ENCODE data around the gene CDK11B. TPM values are rescaled to one million over a fixed set of nuclear protein-coding genes. Genes with fewer than 3 reads are reported as not detected.
A peak's percentile ranks its signal among the peaks of the same experiment; 100 is the strongest.

CDK11B gene
- total and polyA plus RNA-seq, 2 of the 8 experiments (the other 6 are each of a cell fraction or from before 2014, with no cell fraction given) = 11.1 to 31.9 TPM

GRCh38 chr1:1623181-1623630 lies 35.6 kb downstream of the CDK11B start:
- Histone ChIP-seq H3K79me1 (ENCODE audit: low read depth, low read length) (no peaks in the 10 kb centered on the region; the same call in none of the 2 replicates), H2BK15ac (ENCODE audit: low read length) (no peak overlapping the region), H3K36me3 (ENCODE audit: control insufficient read depth in 2 of 4, insufficient read depth in 4 of 4, low read length in 3 of 4) (no peaks in the 10 kb centered on the region), H4K91ac (replicated peaks; ENCODE audit: insufficient read length, low read length) (no peak overlapping the region), H2AK5ac (ENCODE audit: low read depth, low read length) (no peak overlapping the region), H3K27me3 (replicated peaks in 1 of 4; ENCODE audit: control insufficient read depth in 3 of 4, extremely low read depth in 1 of 4, insufficient read depth in 3 of 4, low read length in 3 of 4) (no peaks in the 10 kb centered on the region), H3K4ac (replicated peaks; ENCODE audit: insufficient read length, low read depth, low read length) (no peak overlapping the region), H2AFZ (ENCODE audit: low read length) (no peak overlapping the region), H4K8ac (ENCODE audit: extremely low read depth, insufficient read depth, low read length) (peak overlapping the region; percentile 79; the same call in 1 of the 2 replicates), H3K79me2 (ENCODE audit: control insufficient read depth in 1 of 2, insufficient read depth in 2 of 2, low read length in 2 of 2) (no peaks in the 10 kb centered on the region), H3K18ac (ENCODE audit: extremely low read depth, low read length) (no peak overlapping the region), H3K4me3 (ENCODE audit: extremely low read depth in 1 of 4, insufficient read depth in 2 of 4, low read depth in 3 of 4, low read length in 4 of 4) (no peak overlapping the region), H4K5ac (ENCODE audit: insufficient read length, low read depth, low read length) (no peak overlapping the region), H3K4me1 (replicated peaks in 1 of 4; ENCODE audit: control insufficient read depth in 3 of 4, insufficient read depth in 4 of 4, low read length in 3 of 4) (peaks cover 0 to under 1% (median 0%) of the 10 kb centered on the region in 4 experiments; a peak in 2 of 7 replicates), H3K14ac (ENCODE audit: insufficient read length) (no peak overlapping the region), H3K56ac (replicated peaks; ENCODE audit: insufficient read length, low read depth, low read length) (no peak overlapping the region), H3K9me3 (ENCODE audit: insufficient read depth in 2 of 2, low read depth in 1 of 2, low read length in 1 of 2) (no peaks in the 10 kb centered on the region), H3K9ac (replicated peaks in 1 of 4; ENCODE audit: extremely low read depth in 1 of 4, low read depth in 3 of 4, low read length in 3 of 4) (no peak overlapping the region), H3K23me2 (ENCODE audit: low read depth, low read length) (no peaks in the 10 kb centered on the region), H3K27ac (ENCODE audit: low read depth, low read length) (no peak overlapping the region), H4K20me1 (replicated peaks in 1 of 2; ENCODE audit: control insufficient read depth in 1 of 2, insufficient read depth in 2 of 2, low read length in 2 of 2) (peaks cover 2 to 18% of the 10 kb centered on the region in 2 experiments), H2BK20ac (ENCODE audit: low read length) (no peak overlapping the region), H3K23ac (ENCODE audit: insufficient read length) (no peak overlapping the region), H2BK5ac (ENCODE audit: low read depth, low read length) (no peak overlapping the region; the same call in 1 of the 2 replicates), H2BK120ac (replicated peaks; ENCODE audit: low read depth, low read length) (no peak overlapping the region), H3K4me2 (ENCODE audit: insufficient read depth in 1 of 2, low read depth in 2 of 2, low read length in 2 of 2) (no peak overlapping the region), H2BK12ac (ENCODE audit: low read depth, low read length) (no peak overlapping the region)
- ChIA-PET CTCF (ENCODE audit: partially characterized antibody) (interaction anchor here (1.6 kb wide), 1 partner anchor 182 kb away, joined by 4 read pairs; no protein-coding TSS in a partner anchor), POLR2A (ENCODE audit: partially characterized antibody) (no interaction called here)
- 96% methylated on average over 26 of the region's 33 CpGs; no CpG with 5 or more reads in 1 of the 2 experiments for WGBS, 2 experiments (ENCODE audit: extremely low coverage in 1 of 2, insufficient coverage in 1 of 2, insufficient read length in 1 of 2, insufficient replicate concordance in 2 of 2, low coverage in 1 of 2, low lambda C conversion rate in 2 of 2, missing lambda C conversion rate in 1 of 2)
- TF ChIP-seq USF2 (IDR thresholded peaks at IDR 0.05; ENCODE audit: low read length) (no peak), E2F6 (IDR thresholded peaks at IDR 0.05) (no peak), ATF3 (IDR thresholded peaks at IDR 0.05; ENCODE audit: insufficient read depth, low read depth, low read length) (no peak)
- FAIRE-seq (no peak), DNase-seq (ENCODE audit: low read depth in 1 of 2, low spot score in 2 of 2) (no peak)
